Activated CD4-positive, alpha-beta T cell treated with anti-CD3 and anti-CD28 coated beads for 24 hours (primary cell): ENCODE measurements around the gene PPP1R14C.

Source experiments
- DNase-seq, 2 donors: peaks; one replicate each; pipeline ENCODE4 v3.0.0-alpha.2; 2020; ENCODE audit warnings: low read depth in 2 of 2

Gene PPP1R14C

GRCh38 chr6:150296890-150297289 is 154.0 kb downstream of the PPP1R14C start:
- no peak for DNase-seq

- no peak for DNase-seq
Observed at GRCh38 chr6:150297327-150298029, 154.6 kb downstream of the PPP1R14C start.

- DNase-seq, result no peak
Observed at GRCh38 chr6:150298030-150298380, 155.2 kb downstream of the PPP1R14C start.

GRCh38 chr6:150298676-150299075 is 155.8 kb downstream of the PPP1R14C start:
- no peak for DNase-seq
